ENCODE data around the gene SERPINB5.

- TF ChIP-seq, protein P1, sequence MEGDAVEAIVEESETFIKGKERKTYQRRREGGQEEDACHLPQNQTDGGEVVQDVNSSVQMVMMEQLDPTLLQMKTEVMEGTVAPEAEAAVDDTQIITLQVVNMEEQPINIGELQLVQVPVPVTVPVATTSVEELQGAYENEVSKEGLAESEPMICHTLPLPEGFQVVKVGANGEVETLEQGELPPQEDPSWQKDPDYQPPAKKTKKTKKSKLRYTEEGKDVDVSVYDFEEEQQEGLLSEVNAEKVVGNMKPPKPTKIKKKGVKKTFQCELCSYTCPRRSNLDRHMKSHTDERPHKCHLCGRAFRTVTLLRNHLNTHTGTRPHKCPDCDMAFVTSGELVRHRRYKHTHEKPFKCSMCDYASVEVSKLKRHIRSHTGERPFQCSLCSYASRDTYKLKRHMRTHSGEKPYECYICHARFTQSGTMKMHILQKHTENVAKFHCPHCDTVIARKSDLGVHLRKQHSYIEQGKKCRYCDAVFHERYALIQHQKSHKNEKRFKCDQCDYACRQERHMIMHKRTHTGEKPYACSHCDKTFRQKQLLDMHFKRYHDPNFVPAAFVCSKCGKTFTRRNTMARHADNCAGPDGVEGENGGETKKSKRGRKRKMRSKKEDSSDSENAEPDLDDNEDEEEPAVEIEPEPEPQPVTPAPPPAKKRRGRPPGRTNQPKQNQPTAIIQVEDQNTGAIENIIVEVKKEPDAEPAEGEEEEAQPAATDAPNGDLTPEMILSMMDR (IDR thresholded peaks at IDR 0.05; ENCODE audit: low read length) = no peak
- no peak for TF ChIP-seq EZH2 (optimal IDR thresholded peaks at IDR 0.05; ENCODE audit: low read depth, low read length)
Measured at GRCh38 chr18:63440219-63440618, 36.5 kb upstream of the SERPINB5 start.

All from MM.1S (cell line).